H9 (cell line): ENCODE data around the gene SLC6A7. TPM values are rescaled to one million over a fixed set of nuclear protein-coding genes. Genes with fewer than 3 reads are reported as not detected.

Experiments
- DNase-seq: peaks from one replicate; pipeline ENCODE4 v3.0.0-alpha.2; 2017
- H2AFZ ChIP-seq: one replicate; pipeline ENCODE4 v1.6.1; 2013; ENCODE audit warnings: mild to moderate bottlenecking, low read length, control low read depth, moderate library complexity
- H2AK5ac ChIP-seq: 2 replicates; pipeline ENCODE4 v1.6.1; 2013; ENCODE audit warnings: low read length, control low read depth, mixed read lengths; ENCODE audit not compliant: insufficient read length
- H2BK120ac ChIP-seq: one replicate; pipeline ENCODE4 v1.6.1; 2013; ENCODE audit warnings: low read depth, mild to moderate bottlenecking, low read length, control low read depth, inconsistent platforms; ENCODE audit not compliant: poor library complexity, severe bottlenecking
- H2BK12ac ChIP-seq: 2 replicates; pipeline ENCODE4 v1.6.1; 2013; ENCODE audit warnings: low read length, control low read depth, mixed read lengths, low read depth; ENCODE audit not compliant: insufficient read length
- H2BK15ac ChIP-seq: 2 replicates; pipeline ENCODE4 v1.6.1; 2013; ENCODE audit warnings: low read depth, low read length, control low read depth
- H2BK20ac ChIP-seq: one replicate; pipeline ENCODE4 v1.6.1; 2013; ENCODE audit warnings: low read depth, mild to moderate bottlenecking, low read length, control low read depth, inconsistent platforms; ENCODE audit not compliant: poor library complexity, severe bottlenecking
- H2BK5ac ChIP-seq: 2 replicates; pipeline ENCODE4 v1.6.1; 2013; ENCODE audit warnings: low read length, control low read depth, mixed read lengths; ENCODE audit not compliant: insufficient read length
- H3K14ac ChIP-seq: 2 replicates; pipeline ENCODE4 v1.6.1; 2013; ENCODE audit warnings: low read length, control low read depth; ENCODE audit not compliant: insufficient read depth
- H3K18ac ChIP-seq: 2 replicates; pipeline ENCODE4 v1.6.1; 2013; ENCODE audit warnings: low read depth, mild to moderate bottlenecking, mixed read lengths, low read length, control low read depth; ENCODE audit not compliant: insufficient read length
- H3K23ac ChIP-seq: 2 replicates; pipeline ENCODE4 v1.6.1; 2013; ENCODE audit warnings: low read length, control low read depth, mixed read lengths, low read depth; ENCODE audit not compliant: insufficient read length
- H3K23me2 ChIP-seq: 2 replicates; pipeline ENCODE4 v1.6.1; 2013; ENCODE audit warnings: low read depth, mild to moderate bottlenecking, mixed read lengths, low read length, control low read depth; ENCODE audit not compliant: insufficient read length, poor library complexity, severe bottlenecking
- H3K27ac ChIP-seq: 2 replicates; pipeline ENCODE4 v1.5.1; 2013; ENCODE audit warnings: low read length, control low read depth, mixed read lengths, low read depth; ENCODE audit not compliant: insufficient read length
- H3K27me3 ChIP-seq: 2 replicates; pipeline ENCODE4 v1.6.1; 2013; ENCODE audit warnings: low read length, control low read depth, inconsistent platforms; ENCODE audit not compliant: insufficient read depth
- H3K4ac ChIP-seq: 2 replicates; pipeline ENCODE4 v1.6.1; 2013; ENCODE audit warnings: low read depth, mild to moderate bottlenecking, control low read depth, inconsistent platforms, low read length, moderate library complexity
- H3K4me1 ChIP-seq: 2 replicates; pipeline ENCODE4 v1.6.1; 2013; ENCODE audit warnings: low read length, control low read depth, inconsistent platforms; ENCODE audit not compliant: insufficient read depth
- H3K4me2 ChIP-seq: 2 replicates; pipeline ENCODE4 v1.6.1; 2013; ENCODE audit warnings: low read length, control low read depth, mixed read lengths; ENCODE audit not compliant: insufficient read length, insufficient read depth
- H3K56ac ChIP-seq: 2 replicates; pipeline ENCODE4 v1.6.1; 2013; ENCODE audit warnings: low read depth, mild to moderate bottlenecking, mixed read lengths, low read length, control low read depth; ENCODE audit not compliant: insufficient read length
- H3K79me1 ChIP-seq: 2 replicates; pipeline ENCODE4 v1.6.1; 2013; ENCODE audit warnings: low read depth, mild to moderate bottlenecking, moderate library complexity, low read length, control low read depth, inconsistent platforms; ENCODE audit not compliant: insufficient read depth, poor library complexity, severe bottlenecking
- H3K79me2 ChIP-seq: 2 replicates; pipeline ENCODE4 v1.6.1; 2013; ENCODE audit warnings: low read length, control low read depth, inconsistent platforms; ENCODE audit not compliant: insufficient read depth
- H3K9ac ChIP-seq: 2 replicates; pipeline ENCODE4 v1.6.1; 2013; ENCODE audit warnings: low read length, control low read depth, mixed read lengths; ENCODE audit not compliant: insufficient read length; ENCODE audit errors: extremely low read depth
- H3K9me3 ChIP-seq: one replicate; pipeline ENCODE4 v1.6.1; 2013; ENCODE audit warnings: low read depth, low read length, inconsistent platforms; ENCODE audit not compliant: control insufficient read depth
- H3T11ph ChIP-seq: one replicate; pipeline ENCODE4 v1.6.1; 2013; ENCODE audit warnings: mild to moderate bottlenecking, low read length, control low read depth, inconsistent platforms
- H4K20me1 ChIP-seq: one replicate; pipeline ENCODE4 v1.6.1; 2013; ENCODE audit not compliant: control insufficient read depth, insufficient read length, insufficient read depth
- H4K5ac ChIP-seq: 2 replicates; pipeline ENCODE4 v1.6.1; 2013; ENCODE audit warnings: low read depth, mild to moderate bottlenecking, mixed read lengths, low read length, control low read depth; ENCODE audit not compliant: insufficient read length
- H4K8ac ChIP-seq: replicated peaks from 2 replicates; pipeline ENCODE4 v1.6.1; 2013; ENCODE audit warnings: low read length, control low read depth, mixed read lengths, low read depth; ENCODE audit not compliant: insufficient read length
- H4K91ac ChIP-seq: 2 replicates; pipeline ENCODE4 v1.6.1; 2013; ENCODE audit warnings: low read depth, mild to moderate bottlenecking, moderate library complexity, mixed read lengths, low read length, control low read depth; ENCODE audit not compliant: insufficient read length
- H3K27ac Mint-ChIP-seq, 3 experiments: 2 replicates in 2 of 3; 3 replicates in 1 of 3; pipeline ENCODE4 v1.8.0; 2020 to 2021; ENCODE audit warnings: mixed read lengths in 3 of 3, mild to moderate bottlenecking in 1 of 3, moderate library complexity in 1 of 3
- H3K27me3 Mint-ChIP-seq: 2 replicates; pipeline ENCODE4 v1.8.0; 2021; ENCODE audit warnings: low read depth, mild to moderate bottlenecking, moderate library complexity, mixed read lengths
- H3K36me3 Mint-ChIP-seq, 3 experiments: 2 replicates in 2 of 3; 3 replicates in 1 of 3; pipeline ENCODE4 v1.8.0; 2020 to 2021; ENCODE audit warnings: low read depth in 3 of 3, mixed read lengths in 3 of 3; ENCODE audit not compliant: insufficient read depth in 1 of 3
- H3K4me1 Mint-ChIP-seq, 2 experiments: 2 replicates each; pipeline ENCODE4 v1.8.0; 2020; ENCODE audit warnings: mixed read lengths in 2 of 2
- H3K4me3 Mint-ChIP-seq, 2 experiments: 2 replicates in 1 of 2; 3 replicates in 1 of 2; pipeline ENCODE4 v1.8.0; 2020 to 2021; ENCODE audit warnings: mild to moderate bottlenecking in 2 of 2, mixed read lengths in 2 of 2, moderate library complexity in 1 of 2
- H3K9me3 Mint-ChIP-seq, 2 experiments: 2 replicates in 1 of 2; 3 replicates in 1 of 2; pipeline ENCODE4 v1.8.0; 2020; ENCODE audit warnings: mild to moderate bottlenecking in 2 of 2, mixed read lengths in 2 of 2, moderate library complexity in 1 of 2
- WGBS: extraction: QIAGEN DNeasy Blood & Tissue Kit; methylation state at CpG from one replicate; pipeline ENCODE4 v1.1.7; 2013; ENCODE audit warnings: missing lambda C conversion rate, low lambda C conversion rate, mixed read lengths; ENCODE audit not compliant: insufficient read length; ENCODE audit errors: extremely low coverage; 5-methylcytosine and 5-hydroxymethylcytosine counted together
- total RNA-seq: library from RNA; stranded (reverse); gene quantifications from 2 replicates; pipeline ENCODE4 v1.2.1, GENCODE V29; 2021
- TF ChIP-seq, protein P1 (sequence below): fragments of 200-600 bp; sonication (generic); conservative IDR thresholded peaks from 3 replicates; pipeline ENCODE4 v1.8.0; 2021; ENCODE audit warnings: antibody characterized with exemption, mild to moderate bottlenecking

SLC6A7 gene
- total RNA-seq, 1 experiment from 2014 or later: not detected

DNA sequence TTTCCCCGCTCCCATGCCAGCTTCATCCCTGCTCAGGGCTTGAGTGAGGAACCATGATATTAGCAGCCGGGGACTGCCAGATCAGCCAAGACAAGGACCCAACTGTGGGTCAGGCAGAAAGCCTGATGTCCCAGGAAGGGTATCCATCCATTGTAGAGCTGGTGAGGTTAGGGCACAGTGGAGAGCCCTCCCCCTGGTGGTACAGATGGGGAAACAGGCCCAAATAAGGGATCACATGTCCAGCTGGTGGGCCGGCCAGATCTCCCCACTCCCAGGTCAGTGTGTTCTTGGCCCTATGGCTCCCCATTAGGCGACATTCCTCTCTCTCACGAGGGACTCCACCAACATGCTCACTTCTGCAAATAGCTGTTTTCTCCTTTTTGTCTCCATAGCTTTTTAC is 14.3 kb upstream of the SLC6A7 start:
- Histone ChIP-seq H3K27me3 (peaks cover 6% of the 10 kb centered on the region; the same call in 1 of the 2 replicates), H4K8ac (no peak overlapping the region), H4K20me1 (no peaks in the 10 kb centered on the region), H4K5ac (no peak overlapping the region), H3K56ac (no peak overlapping the region), H3K4ac (no peak overlapping the region), H3K23me2 (no peaks in the 10 kb centered on the region), H3K79me1 (no peaks in the 10 kb centered on the region), H3K14ac (no peak overlapping the region), H3K18ac (no peak overlapping the region), H3K23ac (no peak overlapping the region), H3K4me2 (no peak overlapping the region), H2BK12ac (no peak overlapping the region), H2BK20ac (no peak overlapping the region), H2AK5ac (no peak overlapping the region), H3K9ac (no peak overlapping the region), H3T11ph (no peak overlapping the region), H2AFZ (no peak overlapping the region), H2BK5ac (no peak overlapping the region), H3K79me2 (no peaks in the 10 kb centered on the region), H4K91ac (no peak overlapping the region), H2BK15ac (no peak overlapping the region), H2BK120ac (no peak overlapping the region), H3K9me3 (no peaks in the 10 kb centered on the region), H3K27ac (no peak overlapping the region), H3K4me1 (no peaks in the 10 kb centered on the region)
- WGBS: no CpG with 5 or more reads among the region's 5 CpGs
- Mint-ChIP-seq H3K27ac (no peak overlapping the region), H3K36me3 (no peaks in the 10 kb centered on the region), H3K9me3 (no peaks in the 10 kb centered on the region), H3K27me3 (peaks cover 63% of the 10 kb centered on the region), H3K4me3 (no peak overlapping the region), H3K4me1 (peaks cover 7 to 13% of the 10 kb centered on the region in 2 experiments; a peak in 3 of 4 replicates)
- TF ChIP-seq, protein P1, sequence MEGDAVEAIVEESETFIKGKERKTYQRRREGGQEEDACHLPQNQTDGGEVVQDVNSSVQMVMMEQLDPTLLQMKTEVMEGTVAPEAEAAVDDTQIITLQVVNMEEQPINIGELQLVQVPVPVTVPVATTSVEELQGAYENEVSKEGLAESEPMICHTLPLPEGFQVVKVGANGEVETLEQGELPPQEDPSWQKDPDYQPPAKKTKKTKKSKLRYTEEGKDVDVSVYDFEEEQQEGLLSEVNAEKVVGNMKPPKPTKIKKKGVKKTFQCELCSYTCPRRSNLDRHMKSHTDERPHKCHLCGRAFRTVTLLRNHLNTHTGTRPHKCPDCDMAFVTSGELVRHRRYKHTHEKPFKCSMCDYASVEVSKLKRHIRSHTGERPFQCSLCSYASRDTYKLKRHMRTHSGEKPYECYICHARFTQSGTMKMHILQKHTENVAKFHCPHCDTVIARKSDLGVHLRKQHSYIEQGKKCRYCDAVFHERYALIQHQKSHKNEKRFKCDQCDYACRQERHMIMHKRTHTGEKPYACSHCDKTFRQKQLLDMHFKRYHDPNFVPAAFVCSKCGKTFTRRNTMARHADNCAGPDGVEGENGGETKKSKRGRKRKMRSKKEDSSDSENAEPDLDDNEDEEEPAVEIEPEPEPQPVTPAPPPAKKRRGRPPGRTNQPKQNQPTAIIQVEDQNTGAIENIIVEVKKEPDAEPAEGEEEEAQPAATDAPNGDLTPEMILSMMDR: peak; percentile 82
- DNase-seq: peak; percentile 82
